ENCODE results near the gene OSTF1.

- TF ChIP-seq, protein P1, sequence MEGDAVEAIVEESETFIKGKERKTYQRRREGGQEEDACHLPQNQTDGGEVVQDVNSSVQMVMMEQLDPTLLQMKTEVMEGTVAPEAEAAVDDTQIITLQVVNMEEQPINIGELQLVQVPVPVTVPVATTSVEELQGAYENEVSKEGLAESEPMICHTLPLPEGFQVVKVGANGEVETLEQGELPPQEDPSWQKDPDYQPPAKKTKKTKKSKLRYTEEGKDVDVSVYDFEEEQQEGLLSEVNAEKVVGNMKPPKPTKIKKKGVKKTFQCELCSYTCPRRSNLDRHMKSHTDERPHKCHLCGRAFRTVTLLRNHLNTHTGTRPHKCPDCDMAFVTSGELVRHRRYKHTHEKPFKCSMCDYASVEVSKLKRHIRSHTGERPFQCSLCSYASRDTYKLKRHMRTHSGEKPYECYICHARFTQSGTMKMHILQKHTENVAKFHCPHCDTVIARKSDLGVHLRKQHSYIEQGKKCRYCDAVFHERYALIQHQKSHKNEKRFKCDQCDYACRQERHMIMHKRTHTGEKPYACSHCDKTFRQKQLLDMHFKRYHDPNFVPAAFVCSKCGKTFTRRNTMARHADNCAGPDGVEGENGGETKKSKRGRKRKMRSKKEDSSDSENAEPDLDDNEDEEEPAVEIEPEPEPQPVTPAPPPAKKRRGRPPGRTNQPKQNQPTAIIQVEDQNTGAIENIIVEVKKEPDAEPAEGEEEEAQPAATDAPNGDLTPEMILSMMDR (conservative IDR thresholded peaks at IDR 0.05; ENCODE audit: low read depth, low read length), result no peak
- TF ChIP-seq EZH2 (IDR thresholded peaks at IDR 0.05; ENCODE audit: low read length, unreplicated experiment) (no peak), EZH2phosphoT487 (IDR thresholded peaks at IDR 0.05; ENCODE audit: borderline replicate concordance, low read length) (no peak)
These were observed 24.5 kb downstream of the OSTF1 start for GRCh38 chr9:75112789-75113188.

Measured in PC-3 (cell line).